GM12878 (cell line): ENCODE data around the gene HOXA10. TPM values are rescaled to one million over a fixed set of nuclear protein-coding genes. Genes with fewer than 3 reads are reported as not detected.

Experiments used
- ATAC-seq: fragments of 200-7000 bp; cut with Tn5 transposase; 3 replicates; pipeline ENCODE4 v1.9.1; 2020; ENCODE audit warnings: mild to moderate bottlenecking, moderate library complexity
- BruUV-seq: library from RNA; stranded (reverse); fragments of 400-500 nt; replicated peaks from 2 replicates; lab custom pipeline; 2021; lab: Mats Ljungman, UMichigan
- CTCF ChIA-PET: fragments of 300-600 bp; sonication (Branson Sonifier 250); formaldehyde crosslinking; extraction: SDS; loops from one replicate; lab custom pipeline; 2021; ENCODE audit warnings: inconsistent platforms; lab: Yijun Ruan, JAX
- POLR2A ChIA-PET: fragments of 350-600 bp; formaldehyde crosslinking; extraction: SDS; loops from one replicate; lab custom pipeline; 2021; ENCODE audit warnings: inconsistent platforms; lab: Charles Lee
- RAD21 ChIA-PET: fragments of 300-600 bp; sonication (Branson Sonifier 250); formaldehyde crosslinking; loops from one replicate; lab custom pipeline; 2023; ENCODE audit warnings: antibody characterized with exemption; ENCODE audit not compliant: unreplicated experiment; lab: Charles Lee
- SMC1A ChIA-PET: fragments of 300-600 bp; sonication (Branson Sonifier 250); formaldehyde crosslinking; loops from one replicate; lab custom pipeline; 2023; ENCODE audit not compliant: unreplicated experiment, uncharacterized antibody; lab: Charles Lee
- DNase-seq: peaks from one replicate; pipeline ENCODE4 v3.0.0-alpha.2; 2011; ENCODE audit warnings: low read depth, low spot score
- FAIRE-seq: peaks from 3 replicates; lab custom pipeline; 2011; peaks lifted over from hg19 to GRCh38; lab: Jason Lieb, UNC
- H2AFZ ChIP-seq: 2 replicates; pipeline ENCODE4 v1.6.0; 2011; ENCODE audit warnings: low read depth, low read length, control low read depth; ENCODE audit not compliant: control insufficient read depth
- H3K27ac ChIP-seq: 2 replicates; pipeline ENCODE4 v1.5.1; 2011; ENCODE audit warnings: control low read depth; ENCODE audit not compliant: control insufficient read depth, insufficient read depth
- H3K27me3 ChIP-seq, 2 experiments: replicated peaks in 1 of 2; 2 replicates each; pipeline versions ENCODE4 v1.6.0 to v1.6.1; 2011; ENCODE audit warnings: low read length in 1 of 2; ENCODE audit not compliant: control insufficient read depth in 2 of 2, insufficient read depth in 2 of 2
- H3K36me3 ChIP-seq, 2 experiments: 2 replicates each; pipeline ENCODE4 v1.5.1; 2011; ENCODE audit warnings: low read length in 1 of 2; ENCODE audit not compliant: control insufficient read depth in 2 of 2, insufficient read depth in 2 of 2
- H3K4me1 ChIP-seq: 2 replicates; pipeline ENCODE4 v1.6.1; 2011; ENCODE audit warnings: mild to moderate bottlenecking, low read length, moderate library complexity, mixed read lengths; ENCODE audit not compliant: control insufficient read depth, insufficient read depth
- H3K4me2 ChIP-seq: 2 replicates; pipeline ENCODE4 v1.6.0; 2011; ENCODE audit warnings: control low read depth; ENCODE audit not compliant: control insufficient read depth, insufficient read depth
- H3K4me3 ChIP-seq: fragments of 200-600 bp; sonication (generic); 2 replicates; pipeline ENCODE4 v1.5.1; 2016
- H3K79me2 ChIP-seq: 2 replicates; pipeline ENCODE4 v1.6.0; 2011; ENCODE audit warnings: low read length; ENCODE audit not compliant: control insufficient read depth, insufficient read depth
- H3K9ac ChIP-seq: 2 replicates; pipeline ENCODE4 v1.8.0; 2011; ENCODE audit warnings: low read length, control low read depth, mixed read lengths; ENCODE audit not compliant: control insufficient read depth, insufficient read depth
- H3K9me3 ChIP-seq: replicated peaks from 3 replicates; pipeline ENCODE4 v1.5.1; 2011; ENCODE audit warnings: mild to moderate bottlenecking, low read length; ENCODE audit not compliant: control insufficient read depth, insufficient read depth
- H4K20me1 ChIP-seq: 2 replicates; pipeline ENCODE4 v1.6.0; 2011; ENCODE audit not compliant: control insufficient read depth, insufficient read depth
- ASH2L ChIP-seq: fragments of 300-600, 200-600 bp; sonication (generic); IDR thresholded peaks from 2 replicates; pipeline ENCODE4 v1.6.1; 2017; ENCODE audit warnings: low read depth, mild to moderate bottlenecking, borderline replicate concordance
- BHLHE40 ChIP-seq, 2 experiments: fragments of 450-650 bp in 1 of 2; IDR thresholded peaks; 2 replicates each; pipeline ENCODE4 v1.6.1; 2011 to 2017; ENCODE audit warnings: low read depth in 2 of 2, borderline replicate concordance in 1 of 2, improper control_type of control experiment in 1 of 2, low read length in 1 of 2, mild to moderate bottlenecking in 1 of 2
- CEBPZ ChIP-seq: fragments of 150-350 bp; IDR thresholded peaks from 2 replicates; pipeline ENCODE4 v1.6.1; 2016; ENCODE audit warnings: low read depth, low read length
- CREM ChIP-seq: IDR thresholded peaks from 2 replicates; pipeline ENCODE4 v1.6.1; 2014; ENCODE audit warnings: antibody characterized with exemption, low read depth
- CUX1 ChIP-seq: IDR thresholded peaks from 2 replicates; pipeline ENCODE4 v1.6.1; 2012; ENCODE audit warnings: improper control_type of control experiment, low read depth, low read length; ENCODE audit not compliant: insufficient replicate concordance
- HDAC2 ChIP-seq: fragments of 200-600 bp; sonication (generic); IDR thresholded peaks from 2 replicates; pipeline ENCODE4 v1.6.1; 2017
- IRF4 ChIP-seq: IDR thresholded peaks from 2 replicates; pipeline ENCODE4 v1.6.1; 2011; ENCODE audit warnings: low read depth, low read length
- JUNB ChIP-seq: IDR thresholded peaks from 2 replicates; pipeline ENCODE4 v1.6.1; 2016; ENCODE audit warnings: antibody characterized with exemption, mild to moderate bottlenecking
- JUND ChIP-seq: IDR thresholded peaks from 2 replicates; pipeline ENCODE4 v1.6.1; 2012; ENCODE audit warnings: low read depth, mild to moderate bottlenecking, low read length, improper control_type of control experiment, moderate library complexity
- MXI1 ChIP-seq: fragments of 150-350 bp; IDR thresholded peaks from 2 replicates; pipeline ENCODE4 v1.6.1; 2011; ENCODE audit warnings: low read depth, mild to moderate bottlenecking, inconsistent platforms, low read length, improper control_type of control experiment
- NFYA ChIP-seq: IDR thresholded peaks from 2 replicates; pipeline ENCODE4 v1.6.1; 2011; ENCODE audit warnings: low read depth, mild to moderate bottlenecking, low read length, improper control_type of control experiment, borderline replicate concordance
- PAX5 ChIP-seq: IDR thresholded peaks from 2 replicates; pipeline ENCODE4 v1.6.1; 2011; ENCODE audit warnings: low read depth, low read length, borderline replicate concordance
- RBBP5 ChIP-seq: fragments of 200-600 bp; sonication (generic); conservative IDR thresholded peaks from 2 replicates; pipeline ENCODE4 v1.6.1; 2016
- RUNX3 ChIP-seq: IDR thresholded peaks from 2 replicates; pipeline ENCODE4 v1.6.1; 2012; ENCODE audit warnings: low read length, inconsistent platforms
- ZSCAN29 ChIP-seq: fragments of 450-650 bp; IDR thresholded peaks from 2 replicates; pipeline ENCODE4 v1.6.1; 2017; ENCODE audit warnings: mild to moderate bottlenecking, moderate library complexity
- WGBS: methylation state at CpG from one replicate; pipeline ENCODE4 v1.1.6; 2016; ENCODE audit warnings: low lambda C conversion rate; ENCODE audit not compliant: insufficient replicate concordance, insufficient coverage; ENCODE audit errors: missing lambda C conversion rate; 5-methylcytosine and 5-hydroxymethylcytosine counted together
- in situ Hi-C: fragments of 300-500 bp; cut with MboI; formaldehyde crosslinking; loops from 9 replicates; pipeline ENCODE4 v1.14.3; 2018; ENCODE audit warnings: mixed read lengths
- intact Hi-C: fragments of 100-400 bp; cut with micrococcal nuclease; formaldehyde crosslinking; loops from one replicate; pipeline ENCODE4 v1.14.2; 2022; ENCODE audit not compliant: unreplicated experiment
- polyA plus RNA-seq, 11 experiments: library from polyadenylated mRNA; depleted of rRNA in 4 of 11; unstranded in 6 of 11; stranded (reverse) in 5 of 11; fragments of >200 nt; fragmentation: Nextera tagmentation in 4 of 11; fragmentation: Illumina TruSeq in 1 of 11; extraction: Ambion mirVana in 4 of 11; extraction: Trizol in 1 of 11; gene quantifications; 1 replicate in 1 of 11; 2 replicates in 10 of 11; pipeline versions ENCODE4 v1.2.1 to v1.2.3, GENCODE V29; 2011 to 2016; ENCODE audit warnings: inconsistent platforms in 2 of 11, missing spikeins in 2 of 11, low read depth in 1 of 11
- total RNA-seq, 4 experiments: library from RNA; depleted of rRNA in 3 of 4; stranded (reverse); fragments of >200 nt in 3 of 4; fragmentation: Illumina TruSeq in 1 of 4; extraction: Trizol in 1 of 4; gene quantifications; 2 replicates each; pipeline versions ENCODE4 v1.2.1 to v1.2.3, GENCODE V29; 2013 to 2021

The HOXA10 gene
- total and polyA plus RNA-seq, 10 of the 15 experiments (the other 5 are each of a cell fraction or from before 2014, with no cell fraction given) = not detected

- Histone ChIP-seq H3K4me1 (no peaks in the 10 kb centered on the region), H3K79me2 (no peaks in the 10 kb centered on the region), H3K9ac (no peak overlapping the region), H3K27me3 (peaks cover 21 to 38% of the 10 kb centered on the region in 2 experiments), H3K4me2 (no peak overlapping the region), H4K20me1 (no peaks in the 10 kb centered on the region), H2AFZ (no peak overlapping the region), H3K36me3 (no peaks in the 10 kb centered on the region), H3K27ac (no peak overlapping the region), H3K4me3 (no peak overlapping the region), H3K9me3 (no peaks in the 10 kb centered on the region; the same call in 2 of the 3 replicates)
- FAIRE-seq = no peak
- WGBS = 2% methylated on average over 4 of the region's 4 CpGs
- POLR2A ChIA-PET = no interaction called here
- CTCF ChIA-PET = interaction anchor here (1.1 kb wide), 1 partner anchor 16 kb away, joined by 4 read pairs; no protein-coding TSS in a partner anchor
- SMC1A ChIA-PET = no interaction called here
- intact Hi-C loops (no loop called here), in situ Hi-C loops (no loop called here)
- RAD21 ChIA-PET = no interaction called here
- no peak for ATAC-seq
- DNase-seq = no peak
- BruUV-seq = no TSS peak
- TF ChIP-seq CUX1 = no peak
- TF ChIP-seq JUNB = no peak
- TF ChIP-seq MXI1 = no peak
- TF ChIP-seq ASH2L = no peak
- no peak for TF ChIP-seq NFYA
- no peak for TF ChIP-seq RBBP5
- TF ChIP-seq PAX5 = no peak
- no peak for TF ChIP-seq RUNX3
- TF ChIP-seq CEBPZ = no peak
- no peak for TF ChIP-seq CREM
- TF ChIP-seq IRF4 = no peak
- no peak for TF ChIP-seq JUND
- no peak for TF ChIP-seq HDAC2
- no peak for TF ChIP-seq ZSCAN29
- TF ChIP-seq BHLHE40 (IDR thresholded peaks at IDR 0.05; ENCODE audit: borderline replicate concordance in 1 of 2, low read depth in 2 of 2, low read length in 1 of 2) = no peak
Measured at GRCh38 chr7:27181795-27182275, 7.7 kb upstream of the HOXA10 start.
